GM10266 (cell line): ENCODE measurements around the gene SLC13A3.

Experiments
- DNase-seq: peaks from one replicate; pipeline ENCODE4 v3.0.0; 2012; ENCODE audit errors: extremely low spot score
- TF ChIP-seq, protein P1 (sequence below): IDR thresholded peaks from 2 replicates; pipeline ENCODE4 v1.5.1; 2012; ENCODE audit warnings: mild to moderate bottlenecking, low read depth; ENCODE audit not compliant: control insufficient read depth, insufficient read depth; ENCODE audit errors: missing control alignments

The SLC13A3 gene

GRCh38 chr20:46562373-46563169 is 88.7 kb downstream of the SLC13A3 start:
- peak; percentile 76 for DNase-seq
- TF ChIP-seq, protein P1, sequence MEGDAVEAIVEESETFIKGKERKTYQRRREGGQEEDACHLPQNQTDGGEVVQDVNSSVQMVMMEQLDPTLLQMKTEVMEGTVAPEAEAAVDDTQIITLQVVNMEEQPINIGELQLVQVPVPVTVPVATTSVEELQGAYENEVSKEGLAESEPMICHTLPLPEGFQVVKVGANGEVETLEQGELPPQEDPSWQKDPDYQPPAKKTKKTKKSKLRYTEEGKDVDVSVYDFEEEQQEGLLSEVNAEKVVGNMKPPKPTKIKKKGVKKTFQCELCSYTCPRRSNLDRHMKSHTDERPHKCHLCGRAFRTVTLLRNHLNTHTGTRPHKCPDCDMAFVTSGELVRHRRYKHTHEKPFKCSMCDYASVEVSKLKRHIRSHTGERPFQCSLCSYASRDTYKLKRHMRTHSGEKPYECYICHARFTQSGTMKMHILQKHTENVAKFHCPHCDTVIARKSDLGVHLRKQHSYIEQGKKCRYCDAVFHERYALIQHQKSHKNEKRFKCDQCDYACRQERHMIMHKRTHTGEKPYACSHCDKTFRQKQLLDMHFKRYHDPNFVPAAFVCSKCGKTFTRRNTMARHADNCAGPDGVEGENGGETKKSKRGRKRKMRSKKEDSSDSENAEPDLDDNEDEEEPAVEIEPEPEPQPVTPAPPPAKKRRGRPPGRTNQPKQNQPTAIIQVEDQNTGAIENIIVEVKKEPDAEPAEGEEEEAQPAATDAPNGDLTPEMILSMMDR = peak; percentile 72

- TF ChIP-seq, protein P1 = no peak
- DNase-seq = no peak
These were observed 89.3 kb downstream of the SLC13A3 start for GRCh38 chr20:46562009-46562372.

DNA sequence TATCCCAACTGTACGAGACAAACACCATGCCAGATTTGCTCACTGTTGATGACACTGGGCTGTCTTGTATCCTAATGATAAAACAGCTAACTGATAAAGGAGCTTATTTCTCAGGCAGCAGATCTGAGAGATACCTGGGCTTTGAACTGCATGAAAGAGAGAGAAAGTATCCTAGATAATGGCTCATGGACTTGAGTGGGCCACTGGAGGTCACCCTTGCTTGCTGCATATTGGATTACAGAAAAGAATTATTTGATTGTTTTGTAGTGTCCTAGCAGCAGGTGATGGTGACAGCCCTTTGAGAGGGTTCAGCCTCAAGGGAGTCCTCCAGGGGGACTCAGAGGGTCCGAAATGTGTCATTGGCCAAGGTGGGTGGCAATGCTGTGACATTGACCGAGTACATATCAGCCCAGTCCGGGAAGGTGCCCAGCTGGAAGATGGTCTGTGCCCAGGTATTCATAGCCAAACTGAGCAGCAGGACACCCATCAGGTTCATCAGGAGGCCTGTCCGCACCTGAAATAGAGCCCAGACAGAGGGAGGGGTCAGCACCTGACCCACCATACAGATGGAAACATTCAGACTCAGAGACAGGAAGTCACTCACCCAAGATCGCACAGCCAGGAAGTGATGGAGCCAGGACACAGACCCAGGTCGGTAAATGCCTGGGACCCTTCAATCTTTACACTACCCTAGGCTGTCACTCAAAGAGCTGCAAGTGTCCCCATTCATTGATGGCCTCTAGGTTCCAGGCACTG is 91.4 kb downstream of the SLC13A3 start:
- no peak for DNase-seq

DNA sequence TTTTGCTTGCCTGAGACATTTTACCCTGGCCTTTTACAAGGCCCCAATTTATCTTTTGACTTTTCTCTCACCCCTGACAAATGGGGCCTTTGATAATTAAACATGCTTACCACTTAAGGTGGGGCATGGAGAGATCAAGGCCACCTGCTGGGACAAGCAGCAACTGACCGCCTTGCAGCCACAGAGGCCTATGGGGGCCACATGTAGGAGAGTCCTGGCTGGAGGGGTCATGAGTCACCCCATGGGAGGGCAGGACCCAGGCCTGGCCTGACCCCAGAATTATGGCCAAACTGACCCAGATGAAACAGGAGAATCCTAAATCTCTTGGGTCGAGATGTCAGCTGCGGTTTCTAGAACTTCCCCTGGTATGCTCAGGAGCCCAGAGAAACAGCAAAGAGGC is 92.3 kb downstream of the SLC13A3 start:
- TF ChIP-seq, protein P1 = no peak

More for the DNA sequence above, 91.4 kb downstream of the SLC13A3 start:
- TF ChIP-seq, protein P1 = no peak

DNA sequence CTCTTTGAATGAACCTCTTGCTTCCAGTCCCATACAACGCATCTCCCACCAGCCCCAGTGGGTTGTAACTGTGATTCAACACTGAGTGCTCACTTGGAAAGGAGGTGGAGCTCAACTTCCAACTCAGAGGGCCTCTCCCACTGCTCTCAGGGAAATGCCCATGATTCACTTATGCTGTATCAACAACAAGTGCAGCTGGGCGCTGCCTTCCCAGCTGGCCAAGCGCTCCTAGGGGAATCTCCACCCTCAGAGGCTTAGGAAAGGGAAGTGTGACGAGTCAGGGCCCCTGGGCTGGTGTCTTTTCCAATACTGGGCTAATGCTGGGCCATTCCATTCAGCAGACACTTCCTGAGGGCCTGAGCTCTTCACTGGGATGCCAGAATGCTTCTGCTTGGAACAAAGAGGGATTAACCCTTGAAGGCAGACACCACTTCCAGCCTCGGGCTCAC is 92.7 kb downstream of the SLC13A3 start:
- TF ChIP-seq, protein P1 = no peak

More for the DNA sequence above, 92.3 kb downstream of the SLC13A3 start:
- DNase-seq = no peak

DNA sequence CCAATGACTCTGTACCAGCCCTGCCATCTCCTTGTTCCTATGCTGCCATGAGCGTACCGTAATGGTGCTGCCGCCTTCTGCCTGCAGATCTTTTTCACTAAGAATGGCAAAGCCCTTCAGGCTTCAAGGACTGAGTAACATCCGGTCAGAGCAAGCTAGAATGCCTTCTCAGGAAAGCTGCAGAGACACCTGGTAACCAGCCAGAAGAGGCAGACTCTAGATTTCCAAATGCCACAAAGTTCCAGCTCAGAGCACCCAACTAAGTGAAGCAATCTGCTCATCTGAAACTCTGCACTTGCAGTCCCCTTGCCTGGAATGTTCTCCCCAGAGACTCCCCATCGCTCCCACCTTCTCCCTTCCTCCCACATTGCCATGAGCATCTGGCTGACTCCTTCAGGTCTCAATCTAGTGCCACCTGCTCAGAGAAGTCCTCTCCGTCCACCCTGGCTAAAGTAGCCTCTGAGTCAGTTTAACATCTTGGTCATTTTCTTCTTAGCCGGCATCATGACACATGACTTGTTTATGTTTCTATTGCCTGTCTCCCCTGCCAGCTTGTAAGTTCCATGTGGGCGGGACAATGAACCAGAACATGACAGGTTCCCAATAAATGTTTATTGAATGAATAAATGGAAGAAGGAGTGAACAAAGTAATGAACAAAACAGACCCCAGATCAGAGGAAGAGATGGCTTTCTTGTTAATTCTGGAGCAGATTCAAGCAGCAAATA is 93.9 kb downstream of the SLC13A3 start:
- no peak for DNase-seq
- TF ChIP-seq, protein P1 = no peak

More for the DNA sequence above, 92.7 kb downstream of the SLC13A3 start:
- no peak for DNase-seq
